T-helper 9 cell (primary cell): ENCODE results near the gene ATF1.
A peak's percentile ranks its signal among the peaks of the same experiment; 100 is the strongest.

Source experiments
- DNase-seq: peaks from one replicate; pipeline ENCODE4 v3.0.0-alpha.2; 2020
- total RNA-seq, 2 donors: gene quantifications; one replicate each; lab custom pipeline; 2026; lab: John Stamatoyannopoulos, UW

Gene ATF1
- 15.4 to 51.1 reads per million in 2 donors for total RNA-seq

- DNase-seq: peak; percentile 78
Measured at GRCh38 chr12:50763639-50764285, at the start of gene ATF1. Gene ATF1, plus strand, starts transcription at chr12:50764101. Its CDS starts 16,045 bp downstream, at chr12:50780146.

- DNase-seq: no peak
Measured at GRCh38 chr12:50715174-50715573, 48.7 kb upstream of the ATF1 start.

GRCh38 chr12:50718760-50719159 is 45.1 kb upstream of the ATF1 start:
- DNase-seq: no peak

- no peak for DNase-seq
Measured at GRCh38 chr12:50720085-50720484, 43.8 kb upstream of the ATF1 start.

DNA sequence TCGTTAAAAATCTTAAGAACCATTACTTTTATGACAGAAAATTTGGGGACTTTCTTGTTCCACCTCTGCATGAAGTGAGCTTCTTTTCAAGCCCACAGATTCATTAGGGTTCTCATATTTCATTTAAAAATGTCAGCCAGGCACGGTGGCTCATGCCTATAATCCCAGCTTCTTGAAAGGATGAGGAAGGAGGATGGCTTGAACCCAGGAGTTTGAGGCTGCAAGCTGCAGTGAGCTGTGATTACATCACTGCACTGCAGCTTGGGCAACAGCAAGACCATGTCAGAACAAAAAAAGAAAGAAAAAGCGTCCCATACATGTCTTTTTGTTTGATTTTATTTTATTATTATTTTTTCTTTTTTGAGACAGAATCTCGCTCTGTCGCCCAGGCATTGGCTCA is 43.4 kb upstream of the ATF1 start:
- no peak for DNase-seq

GRCh38 chr12:50723865-50724264 is 40.0 kb upstream of the ATF1 start:
- no peak for DNase-seq

DNA sequence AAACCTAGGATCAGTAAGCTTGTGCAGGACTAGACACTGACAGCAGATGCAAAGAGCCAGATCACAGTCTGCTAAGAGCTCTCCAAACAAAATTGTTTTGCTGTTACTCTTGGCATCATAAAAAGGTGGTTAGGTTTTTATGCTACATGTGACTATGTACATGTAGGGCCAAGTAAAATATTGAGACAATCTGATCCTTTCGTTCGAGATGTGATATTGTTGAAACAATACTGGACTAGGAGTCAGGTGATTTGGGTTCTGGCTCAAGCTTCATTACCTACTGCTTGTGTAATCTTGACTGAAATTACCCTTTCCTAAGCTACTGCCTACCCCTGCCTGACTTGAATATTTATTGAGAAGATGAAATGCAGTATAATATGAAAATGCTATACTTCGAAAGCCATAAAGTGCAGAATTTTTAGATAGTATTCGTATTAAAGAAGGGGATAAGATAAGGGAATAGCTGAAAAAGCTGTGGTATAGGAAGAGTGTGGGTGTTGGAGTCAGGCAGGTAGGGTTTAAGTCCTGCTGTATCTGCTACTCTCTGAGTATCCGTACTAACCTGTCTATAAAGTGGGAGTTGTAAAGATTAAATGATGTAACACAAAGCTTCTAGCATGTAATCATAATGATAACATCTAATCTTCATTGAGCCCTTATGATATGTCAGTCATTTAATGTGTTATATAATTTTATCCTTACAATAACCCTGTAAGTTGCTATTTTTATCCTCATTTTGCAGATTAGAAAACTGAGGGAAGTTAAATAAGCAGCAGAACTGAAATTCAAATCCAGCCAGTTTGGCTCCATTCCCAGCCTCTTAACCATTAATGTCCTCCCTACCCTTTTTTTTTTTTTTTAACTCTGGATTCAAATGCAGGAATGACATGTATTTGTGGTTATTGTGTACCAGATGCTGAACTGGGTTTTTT is 38.6 kb upstream of the ATF1 start:
- DNase-seq: no peak

- DNase-seq: no peak
Measured at GRCh38 chr12:50727466-50727865, 36.4 kb upstream of the ATF1 start.

DNA sequence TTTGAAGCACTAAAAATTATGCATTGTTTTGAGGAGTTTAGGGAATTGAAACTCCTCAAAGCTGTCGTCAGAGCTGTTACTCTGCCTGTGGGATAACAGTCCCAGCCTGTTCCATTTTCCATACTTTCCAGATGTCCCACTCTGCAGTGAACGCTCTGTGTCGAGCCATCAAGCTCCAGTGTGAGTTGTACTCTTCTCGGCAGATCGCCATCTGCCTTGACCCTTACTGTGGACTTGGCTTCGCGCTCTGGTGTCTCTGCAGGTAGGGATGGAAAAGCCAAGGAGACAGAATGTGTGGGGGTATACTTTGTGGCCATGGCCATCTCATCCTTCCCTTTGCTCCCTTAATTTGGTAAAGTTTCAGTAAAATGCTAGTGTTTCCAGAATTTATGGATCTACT is 35.5 kb upstream of the ATF1 start:
- DNase-seq: no peak

GRCh38 chr12:50728841-50729240 is 35.1 kb upstream of the ATF1 start:
- no peak for DNase-seq

GRCh38 chr12:50732591-50732990 is 31.3 kb upstream of the ATF1 start:
- no peak for DNase-seq

DNA sequence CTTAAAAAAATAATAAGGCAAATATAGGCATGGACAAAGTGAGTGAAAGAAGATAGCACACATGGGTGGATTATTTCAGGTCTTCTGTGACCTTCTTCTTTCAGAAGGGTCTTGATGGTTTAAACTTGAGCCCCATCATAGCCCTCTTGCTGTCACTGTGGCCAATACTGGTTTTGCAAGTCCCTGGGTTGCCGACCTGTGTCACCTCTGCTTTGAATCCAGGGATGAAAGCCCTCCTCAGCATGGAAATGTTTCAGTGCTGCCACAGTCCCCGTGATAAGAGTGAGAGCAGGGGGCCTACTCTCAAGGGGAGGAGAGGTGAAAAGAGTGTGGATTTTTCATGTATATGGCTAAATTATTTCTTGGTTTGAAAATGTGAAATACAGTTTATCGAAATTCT is 30.2 kb upstream of the ATF1 start:
- no peak for DNase-seq

- no peak for DNase-seq
Measured at GRCh38 chr12:50734409-50735263, 29.3 kb upstream of the ATF1 start.

GRCh38 chr12:50739611-50740010 is 24.3 kb upstream of the ATF1 start:
- no peak for DNase-seq

DNA sequence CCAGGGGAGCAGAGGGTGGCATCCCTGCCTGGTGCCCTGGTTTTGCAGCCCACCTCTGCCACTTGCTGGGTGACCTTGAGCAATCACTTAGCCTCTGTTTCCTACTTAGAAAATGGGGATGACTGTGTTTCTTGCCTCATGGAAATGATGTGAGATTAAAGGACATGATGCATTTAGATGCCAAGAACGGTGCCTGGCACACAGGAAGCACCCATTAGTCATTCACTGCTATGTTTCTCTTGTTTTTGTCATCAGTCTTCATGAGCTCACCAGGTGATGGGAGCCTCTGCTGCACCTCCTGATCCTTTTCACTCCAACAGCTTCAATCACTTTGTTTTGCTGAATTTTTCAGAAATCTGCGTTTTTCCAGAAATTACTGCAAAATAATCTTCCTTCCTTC is 23.6 kb upstream of the ATF1 start:
- DNase-seq: no peak

- DNase-seq: no peak
Measured at GRCh38 chr12:50742776-50743175, 21.1 kb upstream of the ATF1 start.

DNA sequence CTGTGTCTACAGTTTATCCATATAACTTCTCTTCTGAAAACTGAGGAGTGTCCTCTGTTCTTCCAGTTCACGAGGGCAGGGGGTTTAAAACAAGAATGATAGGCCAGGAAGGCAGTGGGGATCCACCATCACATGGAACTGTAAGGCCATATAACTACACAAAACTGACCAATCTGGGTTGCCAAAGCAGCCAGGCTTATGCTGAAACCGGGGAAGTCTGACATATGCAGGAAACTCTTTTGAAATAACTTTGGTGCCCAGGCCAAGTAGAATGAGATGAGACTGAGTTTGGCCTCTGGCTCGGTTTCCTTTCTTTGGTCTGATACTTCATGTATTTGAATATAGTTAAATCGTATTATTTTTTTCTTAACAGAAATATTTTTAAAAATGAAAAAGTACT is 18.0 kb upstream of the ATF1 start:
- no peak for DNase-seq

GRCh38 chr12:50746431-50746830 is 17.5 kb upstream of the ATF1 start:
- DNase-seq: no peak

- no peak for DNase-seq
Measured at GRCh38 chr12:50747817-50748216, 16.1 kb upstream of the ATF1 start.

DNA sequence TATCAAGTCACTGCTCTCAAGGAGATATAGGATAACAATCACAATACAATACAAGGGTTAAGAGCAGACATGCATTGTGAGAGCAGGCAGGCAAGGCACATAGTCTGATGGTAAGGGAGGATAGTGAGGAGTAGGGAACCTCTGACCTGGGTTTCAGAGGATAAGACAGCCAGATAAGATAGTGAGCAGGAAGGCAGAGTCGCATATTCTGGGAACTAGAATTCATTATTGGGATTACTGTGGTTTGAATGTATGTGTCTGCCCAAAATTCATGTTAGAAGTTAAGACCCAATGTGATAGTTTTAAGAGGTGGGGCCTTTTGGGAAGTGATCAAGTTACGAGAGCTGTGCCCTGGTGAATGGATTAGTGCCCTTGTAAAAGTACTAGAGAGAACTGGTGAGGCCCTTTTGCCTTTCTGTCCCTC is 14.4 kb upstream of the ATF1 start:
- DNase-seq: no peak

GRCh38 chr12:50750366-50750765 is 13.5 kb upstream of the ATF1 start:
- DNase-seq: no peak

- no peak for DNase-seq
Measured at GRCh38 chr12:50751948-50752721, 11.8 kb upstream of the ATF1 start.
